A549 (cell line): ENCODE measurements around the gene NFASC. TPM values are rescaled to one million over a fixed set of nuclear protein-coding genes. Genes with fewer than 3 reads are reported as not detected.

ENCODE experiments used
- ATAC-seq, 2 experiments: fragments of 200-7000 bp in 1 of 2; fragments of >200 bp in 1 of 2; cut with Nextera tagmentation in 1 of 2; cut with Tn5 transposase in 1 of 2; 3 replicates each; pipeline versions ENCODE4 v1.8.0 to v1.9.1; 2018 to 2020; ENCODE audit warnings: mild to moderate bottlenecking in 1 of 2, moderate library complexity in 1 of 2
- CTCF ChIA-PET: fragments of 300-600 bp; sonication (Branson Sonifier 250); formaldehyde crosslinking; extraction: SDS; loops from one replicate; lab custom pipeline; 2021; ENCODE audit warnings: antibody characterized with exemption, inconsistent platforms; lab: Yijun Ruan, JAX
- POLR2A ChIA-PET: fragments of 350-600 bp; formaldehyde crosslinking; extraction: SDS; loops from one replicate; lab custom pipeline; 2021; ENCODE audit warnings: antibody characterized with exemption, inconsistent platforms; lab: Yijun Ruan, JAX
- DNase-seq, 2 experiments: peaks; one replicate each; pipeline versions ENCODE4 v3.0.0 to v3.0.0-alpha.2; 2011 to 2016; ENCODE audit warnings: low read depth in 1 of 2, low spot score in 1 of 2
- FAIRE-seq: peaks from 2 replicates; lab custom pipeline; 2011; peaks lifted over from hg19 to GRCh38; lab: Jason Lieb, UNC
- H3K27ac ChIP-seq, 2 experiments: fragments of >200 bp; sonication (Bioruptor Twin); formaldehyde crosslinking; 3 replicates each; pipeline ENCODE4 v1.5.1; 2016 to 2017
- H3K4me1 ChIP-seq: fragments of >200 bp; sonication (Bioruptor Twin); formaldehyde crosslinking; 3 replicates; pipeline ENCODE4 v1.6.1; 2016
- H3K4me2 ChIP-seq: fragments of >200 bp; sonication (Bioruptor Twin); formaldehyde crosslinking; 3 replicates; pipeline ENCODE4 v1.6.1; 2016
- H3K4me3 ChIP-seq: fragments of >200 bp; sonication (Bioruptor Twin); formaldehyde crosslinking; 3 replicates; pipeline ENCODE4 v1.5.1; 2016
- H3K9me3 ChIP-seq: fragments of >200 bp; sonication (Bioruptor Twin); formaldehyde crosslinking; 3 replicates; pipeline ENCODE4 v1.6.1; 2016
- CEBPB ChIP-seq, 2 experiments: fragments of >200 bp in 1 of 2; sonication (Bioruptor Twin) in 1 of 2; formaldehyde crosslinking in 1 of 2; IDR thresholded peaks; 2 replicates each; pipeline ENCODE4 v1.6.1; 2012 to 2016
- CHD4 ChIP-seq: fragments of 200-600 bp; sonication (generic); IDR thresholded peaks from 2 replicates; pipeline ENCODE4 v1.6.1; 2016; ENCODE audit warnings: antibody characterized with exemption, mild to moderate bottlenecking, borderline replicate concordance
- CTCF ChIP-seq: fragments of >200 bp; sonication (Bioruptor Twin); formaldehyde crosslinking; IDR thresholded peaks from 3 replicates; pipeline ENCODE4 v1.5.1; 2016
- ELK1 ChIP-seq: fragments of 150-350 bp; IDR thresholded peaks from 2 replicates; pipeline ENCODE4 v1.6.1; 2014; ENCODE audit warnings: low read depth, mild to moderate bottlenecking, low read length
- HEYL ChIP-seq: fragments of 250-450 bp; sonication (Bioruptor Pico); IDR thresholded peaks from 2 replicates; pipeline ENCODE4 v1.8.0; 2021; ENCODE audit warnings: mild to moderate bottlenecking, moderate library complexity
- JUN ChIP-seq, 2 experiments: fragments of >200 bp; sonication (Bioruptor Twin); formaldehyde crosslinking; IDR thresholded peaks; 2 replicates in 1 of 2; 3 replicates in 1 of 2; pipeline ENCODE4 v1.6.1; 2016 to 2017
- JUNB ChIP-seq: fragments of >200 bp; sonication (Bioruptor Twin); formaldehyde crosslinking; IDR thresholded peaks from 2 replicates; pipeline ENCODE4 v1.6.1; 2016
- KDM1A ChIP-seq: fragments of 200-600 bp; sonication (generic); IDR thresholded peaks from 2 replicates; pipeline ENCODE4 v1.6.1; 2016; ENCODE audit warnings: low read depth, mild to moderate bottlenecking
- KDM5A ChIP-seq: fragments of 200-600 bp; sonication (generic); IDR thresholded peaks from 2 replicates; pipeline ENCODE4 v1.6.1; 2016; ENCODE audit warnings: antibody characterized with exemption, mild to moderate bottlenecking
- MAFK ChIP-seq: fragments of 450-650 bp; IDR thresholded peaks from 2 replicates; pipeline ENCODE4 v1.6.1; 2014; ENCODE audit not compliant: partially characterized antibody
- MAX ChIP-seq: IDR thresholded peaks from 2 replicates; pipeline ENCODE4 v1.6.1; 2012
- MAZ ChIP-seq: fragments of 150-350 bp; IDR thresholded peaks from 2 replicates; pipeline ENCODE4 v1.6.1; 2014; ENCODE audit warnings: antibody characterized with exemption, low read depth, low read length, borderline replicate concordance
- NR3C1 ChIP-seq: fragments of >200 bp; sonication (Bioruptor Twin); formaldehyde crosslinking; IDR thresholded peaks from 3 replicates; pipeline ENCODE4 v1.6.1; 2017
- POLR2A ChIP-seq: IDR thresholded peaks from 2 replicates; pipeline ENCODE4 v1.6.1; 2012; ENCODE audit warnings: mild to moderate bottlenecking, low read length
- POLR2AphosphoS2 ChIP-seq: conservative IDR thresholded peaks from 2 replicates; pipeline ENCODE4 v1.6.1; 2012; ENCODE audit warnings: low read length, improper control_type of control experiment, inconsistent platforms
- RCOR1 ChIP-seq: fragments of 150-350 bp; IDR thresholded peaks from 2 replicates; pipeline ENCODE4 v1.6.1; 2014; ENCODE audit warnings: antibody characterized with exemption, low read length, low read depth
- RNF2 ChIP-seq: fragments of 200-600 bp; sonication (generic); IDR thresholded peaks from 2 replicates; pipeline ENCODE4 v1.6.1; 2016; ENCODE audit warnings: low read depth, mild to moderate bottlenecking, antibody characterized with exemption, moderate library complexity, borderline replicate concordance
- SREBF2 ChIP-seq: fragments of 450-650 bp; IDR thresholded peaks from 2 replicates; pipeline ENCODE4 v1.6.1; 2014; ENCODE audit warnings: mild to moderate bottlenecking, moderate library complexity
- TP53 ChIP-seq: fragments of 250-450 bp; sonication (Bioruptor Pico); IDR thresholded peaks from 2 replicates; pipeline ENCODE4 v1.5.0; 2021; ENCODE audit warnings: mild to moderate bottlenecking, moderate library complexity
- ZNF302 ChIP-seq: fragments of 250-450 bp; sonication (Bioruptor Pico); IDR thresholded peaks from 2 replicates; pipeline ENCODE4 v1.9.0; 2021; ENCODE audit warnings: inconsistent platforms, mild to moderate bottlenecking, moderate library complexity
- WGBS: methylation state at CpG from one replicate; pipeline ENCODE4 v1.1.6; 2017; ENCODE audit errors: missing lambda C conversion rate; 5-methylcytosine and 5-hydroxymethylcytosine counted together
- polyA plus RNA-seq, 4 experiments: library from polyadenylated mRNA; depleted of rRNA in 3 of 4; stranded (reverse); fragments of >200 nt; fragmentation: RNase III in 1 of 4; extraction: RNeasy Plus Mini Kit Qiagen cat#74134 plus additional on column Dnase treatment in 1 of 4; gene quantifications; 2 replicates in 3 of 4; 3 replicates in 1 of 4; pipeline ENCODE4 v1.2.3, GENCODE V29; 2011 to 2017

Gene NFASC
- polyA plus RNA-seq, 2 of the 4 experiments (the other 2 are of a cell fraction), result 0.27 to 0.39 TPM

- TF ChIP-seq ELK1 (no peak), TP53 (no peak), MAZ (no peak), CTCF (no peak)
These were observed 32.0 kb downstream of the NFASC start (continued) for GRCh38 chr1:204902671-204903070.

- WGBS, result 30% methylated on average over 7 of the region's 7 CpGs
- Histone ChIP-seq H3K27ac (no peak overlapping the region), H3K4me3 (no peak overlapping the region), H3K4me1 (no peaks in the 10 kb centered on the region), H3K4me2 (no peak overlapping the region), H3K9me3 (no peaks in the 10 kb centered on the region)
- TF ChIP-seq NR3C1 (no peak), JUN (IDR thresholded peaks at IDR 0.05) (no peak), CEBPB (IDR thresholded peaks at IDR 0.05) (no peak), SREBF2 (no peak), MAFK (peak; percentile 77), MAX (no peak), HEYL (CRISPR knock-in tag) (no peak)
- ATAC-seq (no peak), FAIRE-seq (no peak), DNase-seq (no peak)
- POLR2A ChIA-PET, result no interaction called here
- CTCF ChIA-PET, result interaction anchor here (0.7 kb wide), 1 partner anchor 37 kb away, joined by 4 read pairs; no protein-coding TSS in a partner anchor
These were observed 33.7 kb downstream of the NFASC start for GRCh38 chr1:204904228-204904810.

GRCh38 chr1:204909109-204909508 is 38.4 kb downstream of the NFASC start:
- no peak for ATAC-seq
- no peak for DNase-seq
- POLR2A ChIA-PET, result no interaction called here
- FAIRE-seq, result no peak
- H3K4me3 ChIP-seq, result no peak overlapping the region
- no peak overlapping the region for H3K27ac ChIP-seq
- no peak for TF ChIP-seq RNF2
- no peak for TF ChIP-seq KDM1A
- no peak for TF ChIP-seq POLR2A
- no peak for TF ChIP-seq ZNF302
- TF ChIP-seq KDM5A, result no peak
- no peak for TF ChIP-seq CEBPB (IDR thresholded peaks at IDR 0.05)
- no peak for TF ChIP-seq POLR2AphosphoS2
- no peak for TF ChIP-seq MAFK
- TF ChIP-seq CHD4, result no peak
- TF ChIP-seq RCOR1, result no peak
- no peak for TF ChIP-seq JUNB
- 0 out of 3 replicates have a peak, but pooled peaks cover 2% of the 10 kb centered on the region for H3K9me3 ChIP-seq
- H3K4me1 ChIP-seq, result no peaks in the 10 kb centered on the region
- no peak overlapping the region for H3K4me2 ChIP-seq
- CTCF ChIA-PET, result interaction anchor here (0.6 to 1.7 kb wide), 4 partner anchors 11 to 51 kb away, joined by 3 to 5 read pairs (median 4); no protein-coding TSS in a partner anchor
- 19% methylated on average over 3 of the region's 3 CpGs for WGBS
